ENCODE data around the gene MPO.

Gene MPO

DNA sequence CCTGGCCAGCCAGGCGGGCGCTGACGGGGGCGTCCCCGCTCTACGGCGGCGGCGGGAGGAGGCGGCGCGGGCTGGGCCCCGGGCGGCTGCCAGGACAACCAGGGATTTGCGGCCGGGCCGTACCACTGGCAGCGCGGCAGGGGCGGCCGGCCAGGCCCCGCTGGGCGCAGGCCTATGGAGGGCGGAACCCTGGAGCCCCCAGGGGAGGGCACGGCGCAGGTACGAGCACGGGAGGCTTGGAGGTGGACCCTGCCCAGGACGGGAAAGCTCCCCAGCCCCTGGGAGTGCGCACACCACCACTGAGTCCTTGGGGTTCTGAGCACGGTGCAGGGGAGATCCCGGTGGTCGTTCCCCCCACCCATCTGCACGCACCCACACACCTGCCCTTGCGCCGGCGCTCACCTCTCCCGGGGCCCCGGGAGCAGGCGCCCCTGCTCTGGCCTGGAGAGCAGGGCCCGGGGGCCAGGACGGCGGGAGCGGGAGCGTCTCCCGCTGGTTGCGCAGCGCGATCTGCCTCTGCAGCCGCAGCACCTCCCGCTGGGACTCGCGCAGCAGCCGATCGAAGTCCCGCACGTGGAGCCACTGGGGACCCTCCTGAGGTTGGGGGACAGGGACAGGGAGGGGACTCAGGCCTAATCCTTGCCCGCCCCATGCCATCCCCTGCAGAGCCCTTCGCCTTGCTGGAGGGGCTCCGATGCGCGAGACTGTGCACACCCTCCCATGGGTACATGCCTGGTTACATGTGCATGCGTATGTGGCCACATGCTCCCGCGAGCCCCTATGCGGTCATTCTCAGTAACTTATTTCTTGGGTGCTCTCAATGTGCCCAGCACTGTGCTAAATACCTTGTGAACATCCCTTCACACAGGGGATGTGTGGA lies 43.9 kb upstream of the MPO start:
- H3K36me3 ChIP-seq (ENCODE audit: control insufficient read depth, insufficient read depth, low read length), result no peaks in the 10 kb centered on the region
- peaks cover 8% of the 10 kb centered on the region for H3K27me3 ChIP-seq (ENCODE audit: control insufficient read depth, insufficient read depth, low read length, poor library complexity, severe bottlenecking)
- H3K4me3 ChIP-seq (ENCODE audit: insufficient read depth, low read depth, low read length), result peak overlapping the region; percentile 58
- peaks cover 41% of the 10 kb centered on the region for H3K4me1 ChIP-seq (ENCODE audit: control insufficient read depth, insufficient read depth, low read length)
- 12 to 16% methylated on average over 66 of the region's 66 CpGs for WGBS, 2 experiments
- no peak overlapping the region for H3K27ac ChIP-seq (ENCODE audit: insufficient read depth, low read depth, low read length, poor library complexity, severe bottlenecking)
- H3K9me3 ChIP-seq (ENCODE audit: control insufficient read depth, low read length), result no peaks in the 10 kb centered on the region

DNA sequence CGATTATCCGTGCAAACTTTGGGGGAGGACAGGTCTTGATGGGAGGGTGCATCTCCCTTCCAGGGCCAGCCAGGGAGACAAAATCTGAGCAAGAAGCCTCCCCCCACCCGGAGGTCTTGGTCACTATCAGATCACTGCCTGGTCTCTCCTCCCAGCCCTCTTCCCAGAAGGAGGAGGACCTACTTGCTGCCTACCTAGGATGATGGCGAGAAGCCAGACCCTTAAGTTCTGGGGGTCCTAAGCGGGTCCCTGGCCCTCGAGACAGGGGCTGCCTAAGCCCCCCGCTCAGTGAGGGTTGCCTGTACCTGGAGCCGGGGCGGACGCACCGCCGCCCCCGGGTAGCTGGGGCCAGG lies 43.3 kb upstream of the MPO start:
- Histone ChIP-seq H3K4me1 (ENCODE audit: control insufficient read depth, insufficient read depth, low read length) (peaks cover 35% of the 10 kb centered on the region), H3K36me3 (ENCODE audit: control insufficient read depth, insufficient read depth, low read length) (no peaks in the 10 kb centered on the region), H3K9me3 (ENCODE audit: control insufficient read depth, low read length) (no peaks in the 10 kb centered on the region), H3K27me3 (ENCODE audit: control insufficient read depth, insufficient read depth, low read length, poor library complexity, severe bottlenecking) (peaks cover 8% of the 10 kb centered on the region), H3K4me3 (ENCODE audit: insufficient read depth, low read depth, low read length) (peak overlapping the region; percentile 58), H3K27ac (ENCODE audit: insufficient read depth, low read depth, low read length, poor library complexity, severe bottlenecking) (no peak overlapping the region)
- WGBS, 2 experiments, result 33 to 37% methylated on average over 13 of the region's 13 CpGs

DNA sequence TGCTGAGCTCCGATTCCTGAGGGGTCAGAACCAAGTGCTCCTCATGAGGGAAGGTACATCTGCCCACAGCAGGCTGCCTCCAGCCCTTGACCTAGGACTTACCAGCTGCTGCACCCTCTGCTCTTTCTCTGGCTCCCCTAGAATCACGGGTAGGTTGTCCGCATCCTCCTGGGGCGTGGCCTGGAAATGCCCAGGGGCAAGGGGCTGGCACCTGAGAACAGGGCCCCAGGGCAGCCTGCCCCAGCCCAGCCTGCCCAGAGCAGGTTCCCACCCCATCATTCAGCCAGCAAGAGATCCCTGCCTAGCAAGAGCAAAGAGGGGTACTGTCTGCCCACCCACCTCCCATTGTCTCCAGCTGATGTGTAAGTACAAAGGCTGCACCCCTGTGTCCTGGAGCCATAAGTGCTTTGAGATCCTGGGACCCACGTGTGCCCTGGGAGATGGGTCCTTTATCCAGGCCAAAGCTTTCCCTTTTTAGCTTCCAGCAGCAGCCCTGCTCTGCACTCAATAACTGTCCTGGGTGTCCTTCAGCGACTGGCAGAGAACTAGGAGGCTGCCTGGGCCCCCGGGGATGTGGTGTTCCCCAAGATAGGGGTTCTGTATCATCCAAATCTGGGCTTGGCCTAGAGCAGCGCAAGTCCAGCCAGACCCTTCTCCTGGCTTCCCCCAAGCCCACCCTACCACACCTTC lies 42.8 kb upstream of the MPO start:
- no peaks in the 10 kb centered on the region for H3K36me3 ChIP-seq (ENCODE audit: control insufficient read depth, insufficient read depth, low read length)
- peaks cover 8% of the 10 kb centered on the region for H3K27me3 ChIP-seq (ENCODE audit: control insufficient read depth, insufficient read depth, low read length, poor library complexity, severe bottlenecking)
- no peaks in the 10 kb centered on the region for H3K9me3 ChIP-seq (ENCODE audit: control insufficient read depth, low read length)
- H3K4me1 ChIP-seq (ENCODE audit: control insufficient read depth, insufficient read depth, low read length), result peaks cover 32% of the 10 kb centered on the region
- H3K27ac ChIP-seq (ENCODE audit: insufficient read depth, low read depth, low read length, poor library complexity, severe bottlenecking), result no peak overlapping the region
- peak overlapping the region; percentile 58 for H3K4me3 ChIP-seq (ENCODE audit: insufficient read depth, low read depth, low read length)
- WGBS, 2 experiments, result 85 to 89% methylated on average over 8 of the region's 8 CpGs

DNA sequence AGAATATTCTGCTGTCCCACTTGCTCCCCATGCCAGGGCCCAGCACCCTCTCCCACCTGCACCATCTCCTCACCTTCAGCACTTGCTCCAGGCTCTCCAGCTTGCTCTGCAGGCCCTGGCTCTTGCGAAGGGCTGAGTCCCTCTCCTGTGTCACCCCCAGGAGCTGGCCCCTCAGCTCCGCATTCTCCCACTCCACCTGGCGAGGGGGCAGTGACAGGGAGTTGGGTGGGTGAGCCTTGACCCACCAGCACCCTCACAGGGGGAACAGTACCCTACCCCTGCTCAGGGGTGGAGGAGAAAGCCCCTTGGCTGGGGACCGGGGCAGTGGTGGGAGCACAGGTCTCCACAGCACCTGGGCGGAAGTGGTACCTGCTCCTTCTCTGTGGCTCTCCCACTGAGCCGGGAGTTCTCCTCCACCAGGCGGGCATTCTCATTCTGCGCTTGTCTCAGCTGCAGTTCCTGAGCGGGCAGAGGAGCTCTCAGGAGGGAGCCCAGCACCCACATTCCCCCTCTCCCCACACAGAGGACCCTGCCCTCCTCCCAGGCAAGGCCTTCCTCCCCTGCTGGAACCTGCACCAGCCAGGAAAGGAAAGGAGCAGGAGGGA lies 41.9 kb upstream of the MPO start:
- H3K9me3 ChIP-seq (ENCODE audit: control insufficient read depth, low read length), result no peaks in the 10 kb centered on the region
- peaks cover 8% of the 10 kb centered on the region for H3K27me3 ChIP-seq (ENCODE audit: control insufficient read depth, insufficient read depth, low read length, poor library complexity, severe bottlenecking)
- WGBS, 2 experiments, result 91 to 95% methylated on average over 9 of the region's 9 CpGs

DNA sequence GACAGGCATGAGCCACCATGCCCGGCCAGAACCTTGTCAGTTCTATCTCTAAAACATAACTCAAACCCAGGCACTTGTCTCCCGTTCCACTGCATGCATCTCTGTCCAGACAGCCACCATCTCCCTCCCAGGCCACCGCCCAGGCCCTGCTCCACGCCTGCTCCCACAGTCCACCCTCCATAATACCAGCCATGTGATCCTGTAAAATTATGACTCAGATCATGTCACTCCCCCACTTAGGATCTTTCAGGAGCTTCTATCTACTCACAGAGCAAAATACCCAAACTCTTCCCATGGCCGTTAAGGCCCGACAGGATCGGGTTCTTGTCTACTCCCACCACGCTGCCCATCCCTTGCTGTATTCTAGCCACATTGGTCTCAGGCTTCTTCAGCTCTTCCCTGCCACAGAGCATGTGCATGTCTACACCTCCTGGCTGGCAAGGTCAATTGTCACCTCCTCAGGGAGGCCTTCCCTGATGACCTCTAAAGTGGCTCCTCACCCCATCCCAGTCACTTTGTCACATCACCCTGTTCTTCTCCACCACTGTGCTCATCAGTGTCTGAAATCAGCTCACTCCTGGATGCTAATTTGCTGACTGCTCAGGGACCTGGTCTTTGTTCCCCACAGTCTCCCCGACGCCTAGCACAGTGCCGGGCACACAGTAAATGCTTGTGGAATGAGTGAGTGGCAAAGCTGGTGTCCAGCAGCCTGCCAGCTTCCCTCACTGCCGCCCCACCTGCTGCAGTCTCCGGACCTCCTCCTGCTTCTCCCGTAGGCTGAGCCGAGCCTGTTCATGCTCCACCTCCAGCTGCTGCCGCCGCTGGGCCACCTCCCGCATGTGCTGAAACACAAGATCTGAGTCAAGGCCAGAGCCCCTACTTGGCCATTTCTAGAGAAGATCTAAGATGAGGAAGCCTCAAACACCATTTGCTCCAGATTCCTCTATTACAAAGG lies 41.1 kb upstream of the MPO start:
- Histone ChIP-seq H3K9me3 (ENCODE audit: control insufficient read depth, low read length) (no peaks in the 10 kb centered on the region), H3K27me3 (ENCODE audit: control insufficient read depth, insufficient read depth, low read length, poor library complexity, severe bottlenecking) (peaks cover 8% of the 10 kb centered on the region), H3K36me3 (ENCODE audit: control insufficient read depth, insufficient read depth, low read length) (no peaks in the 10 kb centered on the region), H3K27ac (ENCODE audit: insufficient read depth, low read depth, low read length, poor library complexity, severe bottlenecking) (no peak overlapping the region), H3K4me1 (ENCODE audit: control insufficient read depth, insufficient read depth, low read length) (peaks cover 24% of the 10 kb centered on the region), H3K4me3 (ENCODE audit: insufficient read depth, low read depth, low read length) (no peak overlapping the region)
- 93 to 95% methylated on average over 18 of the region's 18 CpGs for WGBS, 2 experiments

More for the DNA sequence above, 41.9 kb upstream of the MPO start:
- Histone ChIP-seq H3K4me1 (ENCODE audit: control insufficient read depth, insufficient read depth, low read length) (peaks cover 24% of the 10 kb centered on the region), H3K4me3 (ENCODE audit: insufficient read depth, low read depth, low read length) (no peak overlapping the region), H3K36me3 (ENCODE audit: control insufficient read depth, insufficient read depth, low read length) (no peaks in the 10 kb centered on the region), H3K27ac (ENCODE audit: insufficient read depth, low read depth, low read length, poor library complexity, severe bottlenecking) (no peak overlapping the region)

DNA sequence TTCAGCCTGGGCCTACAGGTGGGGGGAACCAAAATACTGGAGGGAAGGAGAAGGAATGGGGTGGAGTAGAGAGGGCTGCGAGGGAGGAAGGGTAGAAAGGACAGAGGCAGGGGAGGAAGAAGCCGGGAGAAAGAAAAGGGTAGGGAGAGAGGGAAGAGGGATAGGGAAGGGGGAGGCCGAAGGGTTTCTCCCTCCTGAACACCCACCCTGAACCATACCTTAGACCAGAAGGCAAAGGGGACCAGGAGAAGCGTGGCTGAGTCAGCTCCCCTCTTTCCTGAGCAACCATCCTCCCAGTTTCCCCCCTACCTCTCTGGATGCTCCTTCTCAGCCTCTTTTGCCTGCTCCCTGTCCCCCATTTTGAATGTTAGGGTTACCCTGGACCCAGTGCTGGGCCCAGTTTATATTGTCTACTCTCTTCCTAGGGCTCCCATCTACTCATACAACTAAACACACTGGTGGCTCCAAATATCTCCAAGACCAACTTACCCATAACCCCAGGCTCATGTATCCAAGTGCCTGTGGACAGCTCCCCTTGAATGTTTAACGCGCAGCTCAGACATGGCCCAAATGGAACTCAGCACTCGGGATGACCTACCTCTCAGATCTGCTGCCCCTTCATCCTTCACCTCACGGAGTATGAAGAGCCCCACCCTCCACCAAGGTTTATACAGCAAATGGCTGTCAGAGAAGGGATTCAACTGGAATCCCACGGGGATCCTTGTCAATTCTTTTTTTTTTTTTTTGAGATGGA lies 40.0 kb upstream of the MPO start:
- Histone ChIP-seq H3K4me1 (ENCODE audit: control insufficient read depth, insufficient read depth, low read length) (peaks cover 22% of the 10 kb centered on the region), H3K36me3 (ENCODE audit: control insufficient read depth, insufficient read depth, low read length) (no peaks in the 10 kb centered on the region), H3K4me3 (ENCODE audit: insufficient read depth, low read depth, low read length) (no peak overlapping the region), H3K27ac (ENCODE audit: insufficient read depth, low read depth, low read length, poor library complexity, severe bottlenecking) (no peak overlapping the region), H3K27me3 (ENCODE audit: control insufficient read depth, insufficient read depth, low read length, poor library complexity, severe bottlenecking) (peaks cover 17% of the 10 kb centered on the region), H3K9me3 (ENCODE audit: control insufficient read depth, low read length) (no peaks in the 10 kb centered on the region)
- WGBS, 2 experiments, result 92 to 93% methylated on average over 8 to 9 of the region's 9 CpGs

DNA sequence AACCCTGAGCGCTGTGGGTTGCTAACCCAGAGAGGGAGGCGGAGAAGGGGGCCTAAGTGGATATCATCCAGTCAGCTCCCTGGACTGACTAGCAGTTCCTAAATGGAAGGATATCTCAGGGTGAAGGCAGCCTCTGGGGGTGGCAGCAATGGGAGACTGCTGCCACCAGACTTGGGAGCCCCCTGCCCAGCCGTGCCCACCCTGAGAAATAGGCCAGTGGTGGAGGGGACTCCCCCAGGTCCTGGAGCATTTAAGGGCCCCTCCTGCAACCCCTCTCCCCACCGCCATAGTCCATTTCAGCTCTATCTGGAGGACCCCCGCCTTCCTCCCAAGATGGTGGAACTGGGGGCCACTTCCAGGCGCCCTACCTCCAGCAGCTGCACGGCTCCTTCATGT lies 39.4 kb upstream of the MPO start:
- H3K27me3 ChIP-seq (ENCODE audit: control insufficient read depth, insufficient read depth, low read length, poor library complexity, severe bottlenecking), result peaks cover 17% of the 10 kb centered on the region
- H3K27ac ChIP-seq (ENCODE audit: insufficient read depth, low read depth, low read length, poor library complexity, severe bottlenecking), result no peak overlapping the region
- H3K4me3 ChIP-seq (ENCODE audit: insufficient read depth, low read depth, low read length), result no peak overlapping the region
- 94 to 97% methylated on average over 7 of the region's 7 CpGs for WGBS, 2 experiments
- H3K36me3 ChIP-seq (ENCODE audit: control insufficient read depth, insufficient read depth, low read length), result no peaks in the 10 kb centered on the region
- H3K4me1 ChIP-seq (ENCODE audit: control insufficient read depth, insufficient read depth, low read length), result peaks cover 16% of the 10 kb centered on the region
- no peaks in the 10 kb centered on the region for H3K9me3 ChIP-seq (ENCODE audit: control insufficient read depth, low read length)

DNA sequence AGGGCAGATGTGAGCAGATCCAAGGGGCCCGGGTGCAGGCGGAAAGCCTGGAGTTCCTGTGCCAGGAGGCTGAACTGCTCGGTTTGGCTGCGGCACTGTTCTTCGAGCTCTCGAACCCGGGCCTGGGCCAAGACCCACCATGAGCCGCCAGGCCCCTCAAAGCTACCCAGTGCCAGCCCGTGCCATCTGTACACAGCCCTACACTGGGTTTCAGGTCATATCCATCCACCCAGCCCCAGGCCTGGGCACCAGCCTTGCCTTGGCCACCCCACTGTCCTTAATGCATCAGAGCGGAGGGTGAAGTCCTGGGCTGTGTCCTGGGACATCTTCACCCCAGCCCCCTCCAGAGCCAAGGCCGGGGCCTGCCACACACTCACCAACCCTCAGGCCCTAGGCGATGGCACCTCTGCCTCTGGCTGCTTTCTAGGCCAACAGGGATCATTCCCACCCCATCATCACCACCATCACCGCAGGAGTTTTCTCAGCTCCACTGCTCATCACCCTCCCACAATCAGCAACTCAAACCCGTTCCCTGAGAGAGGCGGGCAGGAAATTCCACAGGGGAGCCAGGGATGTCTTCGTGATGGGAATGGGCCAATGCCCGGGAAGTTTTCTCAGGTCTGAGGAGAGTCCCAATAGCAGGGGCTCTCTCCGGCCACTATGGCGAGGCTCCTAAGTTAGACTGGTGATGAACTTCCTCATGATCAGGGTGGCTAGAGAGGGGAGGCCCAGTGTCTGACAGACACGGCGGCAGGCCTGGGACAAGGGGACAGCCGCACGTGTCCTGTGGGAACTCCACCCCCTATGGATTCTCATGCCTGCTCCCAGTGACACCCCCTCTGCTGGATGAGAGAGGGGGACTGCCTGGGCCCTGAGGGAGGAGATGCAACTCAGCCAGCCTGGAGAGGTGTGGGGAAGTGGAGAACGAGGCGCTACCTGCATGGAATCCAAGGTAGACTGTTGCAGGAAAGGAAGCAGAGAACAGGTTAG lies 38.7 kb upstream of the MPO start:
- H3K4me3 ChIP-seq (ENCODE audit: insufficient read depth, low read depth, low read length), result no peak overlapping the region
- no peaks in the 10 kb centered on the region for H3K36me3 ChIP-seq (ENCODE audit: control insufficient read depth, insufficient read depth, low read length)
- peaks cover 11% of the 10 kb centered on the region for H3K4me1 ChIP-seq (ENCODE audit: control insufficient read depth, insufficient read depth, low read length)
- no peaks in the 10 kb centered on the region for H3K9me3 ChIP-seq (ENCODE audit: control insufficient read depth, low read length)
- WGBS, 2 experiments, result 90 to 91% methylated on average over 25 of the region's 25 CpGs
- no peak overlapping the region for H3K27ac ChIP-seq (ENCODE audit: insufficient read depth, low read depth, low read length, poor library complexity, severe bottlenecking)
- peaks cover 17% of the 10 kb centered on the region for H3K27me3 ChIP-seq (ENCODE audit: control insufficient read depth, insufficient read depth, low read length, poor library complexity, severe bottlenecking)

Measured in ectodermal cell (in vitro differentiated cells).